GM21723 (cell line): Measurements from ENCODE around the gene LZTR1.

Experiments used
- ATAC-seq: cut with Tn5 transposase; IDR thresholded peaks from one replicate; pipeline ENCODE4 v1.9.1; 2021; ENCODE audit warnings: mild to moderate bottlenecking, moderate library complexity; ENCODE audit not compliant: unreplicated experiment

LZTR1 gene

DNA sequence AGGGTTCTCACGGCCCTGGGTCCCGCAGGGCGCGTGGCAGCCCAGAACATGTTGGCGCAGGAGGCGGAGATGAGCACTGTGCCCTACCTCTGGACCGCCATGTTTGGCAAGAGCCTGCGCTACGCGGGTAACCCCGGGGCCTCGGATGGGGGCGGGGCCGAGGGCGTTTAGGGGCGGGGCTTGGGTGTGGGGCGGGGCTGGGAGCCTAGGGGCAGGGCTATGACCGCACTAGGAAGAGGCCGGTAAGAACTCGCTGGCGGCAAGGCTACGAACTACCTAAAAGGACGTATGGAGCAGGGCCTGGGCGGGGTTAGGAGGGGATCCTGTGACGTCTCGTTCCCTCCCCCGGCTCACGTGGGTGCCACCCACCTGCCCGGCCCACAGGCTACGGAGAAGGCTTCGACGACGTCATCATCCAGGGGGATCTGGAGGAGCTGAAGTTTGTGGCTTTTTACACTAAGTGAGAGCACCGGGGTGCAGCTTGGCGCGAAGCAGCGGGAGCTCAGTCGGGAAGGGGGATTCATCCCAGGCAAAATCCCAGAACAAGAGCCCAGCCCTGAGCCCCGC, 2.8 kb upstream of the LZTR1 start:
- ATAC-seq = no peak

DNA sequence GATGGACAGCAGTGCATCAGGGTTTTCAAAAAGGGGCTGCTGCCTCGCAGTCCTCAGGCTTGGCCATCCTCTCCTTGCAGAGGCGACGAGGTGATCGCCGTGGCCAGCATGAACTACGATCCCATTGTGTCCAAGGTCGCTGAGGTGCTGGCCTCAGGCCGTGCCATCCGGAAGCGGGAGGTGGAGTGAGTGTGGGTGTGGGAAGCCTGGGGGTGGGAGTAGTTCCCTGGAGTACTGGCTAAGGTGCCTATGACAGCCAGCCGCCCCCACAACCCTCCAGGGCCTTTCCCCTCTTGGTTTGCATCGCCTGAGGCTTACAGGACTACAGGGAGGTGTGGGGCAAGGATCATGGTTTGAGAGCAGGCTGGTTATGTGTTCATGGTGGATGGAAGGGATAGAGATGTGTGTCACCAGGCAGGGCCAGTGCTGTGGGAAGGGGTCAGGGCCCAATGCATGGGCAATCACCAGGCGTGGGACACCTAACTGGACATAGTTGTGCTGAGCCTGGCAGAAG, 2.1 kb upstream of the LZTR1 start:
- ATAC-seq = no peak

DNA sequence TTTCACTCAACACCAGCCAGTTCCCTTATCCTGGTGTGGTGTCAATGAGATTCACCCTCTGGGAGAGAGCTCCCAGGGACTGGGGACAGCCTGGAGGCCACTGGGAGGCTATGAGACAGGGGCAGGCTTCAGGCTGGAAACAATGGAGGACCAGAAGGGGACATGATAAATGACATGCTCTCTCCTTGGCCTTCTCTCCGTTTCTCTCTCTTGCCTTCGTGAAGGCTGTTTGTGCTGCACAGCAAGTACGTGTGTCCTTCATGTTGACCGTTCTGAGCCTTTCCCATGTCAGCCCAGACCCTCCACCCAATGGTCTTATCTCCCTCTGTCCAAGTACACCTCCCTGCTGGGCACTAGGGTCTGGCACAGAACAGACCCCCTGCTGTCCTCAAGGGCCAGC, 1.6 kb upstream of the LZTR1 start:
- no peak for ATAC-seq

DNA sequence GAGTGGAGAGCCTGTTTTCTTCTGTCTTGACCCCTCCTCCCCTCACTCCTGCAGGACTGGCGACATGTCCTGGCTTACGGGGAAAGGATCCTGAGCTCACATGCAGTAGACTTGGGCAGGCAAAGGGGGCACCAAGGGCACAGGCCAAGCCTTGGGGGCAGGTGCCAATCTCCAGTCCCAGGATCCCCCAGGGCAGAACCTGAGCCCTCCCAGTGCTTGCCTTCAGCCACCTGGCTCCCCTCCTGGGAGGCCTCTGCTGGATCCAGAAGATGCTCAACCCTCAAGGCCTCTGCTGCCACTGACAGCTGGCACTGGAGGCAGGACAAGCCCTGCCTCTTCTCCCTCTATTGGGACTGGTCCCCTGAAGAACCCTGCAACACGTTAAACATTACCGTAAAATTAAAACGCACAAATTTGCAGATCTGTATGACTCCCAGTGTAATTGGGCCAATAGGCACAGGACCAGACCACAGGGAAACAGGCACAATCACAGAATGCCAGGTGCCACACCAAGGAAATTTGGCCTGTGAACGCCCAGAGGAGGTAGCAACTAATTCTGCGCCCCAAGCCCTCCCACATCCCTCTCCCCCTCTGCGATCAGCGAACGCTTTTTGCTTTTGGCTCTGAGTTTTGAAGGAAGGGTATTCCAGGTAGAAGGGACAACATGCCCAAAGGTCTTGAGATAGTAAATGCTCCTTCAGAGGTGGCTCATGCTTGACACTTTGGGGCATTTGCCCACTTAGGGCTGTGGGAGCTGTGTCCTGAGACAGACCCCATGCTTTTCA, 967 bp upstream of the LZTR1 start:
- ATAC-seq = no peak

DNA sequence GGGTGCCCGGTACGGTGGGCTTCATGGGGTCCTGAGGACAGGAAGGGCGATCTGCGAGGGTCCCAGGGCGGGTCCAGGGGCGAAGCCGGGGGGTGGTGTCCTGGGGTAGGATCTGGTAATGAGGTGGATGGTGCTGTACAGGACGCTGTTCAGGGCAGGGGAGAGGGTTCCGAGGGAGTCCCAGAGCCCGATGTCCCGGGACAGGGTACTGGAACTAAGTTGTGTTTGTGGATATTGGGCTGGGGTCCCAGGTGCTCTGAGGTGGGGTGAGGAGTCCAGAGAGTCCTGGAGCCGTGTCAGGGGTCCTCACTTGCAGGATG, 426 bp downstream of the LZTR1 start:
- no peak for ATAC-seq

DNA sequence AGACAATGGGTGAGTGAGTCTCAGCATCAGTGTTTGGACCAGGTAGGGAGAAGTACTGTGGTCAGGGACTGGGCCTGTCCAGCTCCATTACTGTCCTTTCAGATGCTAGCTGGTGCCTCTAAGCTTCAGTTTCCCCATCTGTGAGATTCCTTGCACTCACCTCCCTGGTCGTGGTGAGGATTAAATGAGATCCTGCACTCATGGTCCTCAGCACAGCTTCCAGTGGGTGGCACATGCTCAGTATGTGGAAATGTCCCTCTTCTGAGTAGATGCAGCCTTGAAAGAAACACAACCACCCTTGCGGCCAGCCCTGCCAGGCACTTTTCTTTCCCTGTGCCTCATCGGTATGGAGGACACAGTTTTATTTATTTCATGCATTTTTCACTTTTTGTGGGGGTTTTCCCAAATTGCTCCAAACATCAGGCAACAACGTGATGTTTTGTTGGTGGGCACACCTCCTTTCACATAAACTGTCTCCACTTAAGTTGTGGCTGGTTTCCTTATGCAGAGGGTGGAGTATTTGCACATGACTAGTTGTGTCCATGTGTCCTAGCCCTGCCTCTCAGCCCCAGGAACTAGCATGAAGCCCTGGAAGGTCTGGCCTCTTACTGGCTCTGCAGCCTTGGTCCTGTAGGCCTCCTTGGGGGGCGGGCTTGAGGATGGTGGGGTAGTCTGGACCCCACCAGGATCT, 1.1 kb downstream of the LZTR1 start:
- ATAC-seq = no peak

DNA sequence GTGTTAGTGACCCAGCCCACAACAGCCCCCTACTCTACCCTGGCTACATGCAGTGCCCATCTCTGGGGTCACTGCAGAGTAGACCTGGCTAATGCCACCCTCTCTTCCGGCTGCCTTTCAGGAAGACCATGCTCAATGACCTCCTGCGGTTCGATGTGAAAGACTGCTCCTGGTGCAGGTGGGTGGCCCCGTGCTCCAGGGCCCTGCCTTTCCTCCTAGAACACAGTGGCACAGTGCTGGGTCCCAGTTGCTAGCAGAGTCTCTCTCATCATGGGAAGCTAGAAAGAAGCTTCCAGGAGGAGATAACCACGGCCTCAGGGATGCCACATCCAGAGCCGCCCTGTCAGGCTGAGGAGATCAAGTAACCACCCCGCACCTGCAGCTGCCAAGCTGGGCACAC, 3.6 kb downstream of the LZTR1 start:
- no peak for ATAC-seq

DNA sequence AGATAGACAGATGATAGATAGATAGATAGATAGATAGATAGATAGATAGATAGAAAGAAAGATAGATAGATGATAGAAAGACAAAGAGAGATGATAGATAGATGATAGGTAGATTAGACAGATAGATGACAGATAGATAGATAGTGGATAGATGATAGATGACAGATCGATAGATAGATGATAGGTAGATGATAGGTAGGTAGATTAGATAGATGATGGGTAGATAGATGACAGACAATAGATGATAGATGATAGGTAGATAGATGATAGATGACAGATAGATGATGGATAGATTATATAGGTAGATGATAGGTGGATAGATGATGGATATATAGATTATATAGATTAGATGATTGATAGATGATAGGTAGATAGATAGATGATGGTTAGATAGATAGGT, 4.3 kb downstream of the LZTR1 start:
- ATAC-seq = no peak

DNA sequence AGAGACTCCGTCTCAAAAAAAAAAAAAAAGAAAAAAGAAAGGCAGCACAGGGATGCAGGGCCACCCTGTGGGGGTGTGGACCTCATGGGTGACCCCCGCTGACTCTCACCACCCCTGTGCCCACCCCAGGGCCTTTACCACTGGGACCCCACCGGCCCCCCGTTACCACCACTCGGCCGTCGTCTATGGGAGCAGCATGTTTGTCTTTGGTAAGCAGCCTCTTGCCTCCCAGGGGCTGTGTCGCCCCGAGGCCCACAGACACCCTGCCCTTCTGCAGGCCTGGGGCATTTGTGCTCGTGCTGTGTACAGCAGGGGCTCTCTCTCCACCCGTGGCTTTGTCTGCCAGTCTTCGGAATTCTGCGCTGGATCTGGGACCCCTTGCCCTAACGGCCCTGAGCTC, 5.3 kb downstream of the LZTR1 start:
- ATAC-seq = no peak

DNA sequence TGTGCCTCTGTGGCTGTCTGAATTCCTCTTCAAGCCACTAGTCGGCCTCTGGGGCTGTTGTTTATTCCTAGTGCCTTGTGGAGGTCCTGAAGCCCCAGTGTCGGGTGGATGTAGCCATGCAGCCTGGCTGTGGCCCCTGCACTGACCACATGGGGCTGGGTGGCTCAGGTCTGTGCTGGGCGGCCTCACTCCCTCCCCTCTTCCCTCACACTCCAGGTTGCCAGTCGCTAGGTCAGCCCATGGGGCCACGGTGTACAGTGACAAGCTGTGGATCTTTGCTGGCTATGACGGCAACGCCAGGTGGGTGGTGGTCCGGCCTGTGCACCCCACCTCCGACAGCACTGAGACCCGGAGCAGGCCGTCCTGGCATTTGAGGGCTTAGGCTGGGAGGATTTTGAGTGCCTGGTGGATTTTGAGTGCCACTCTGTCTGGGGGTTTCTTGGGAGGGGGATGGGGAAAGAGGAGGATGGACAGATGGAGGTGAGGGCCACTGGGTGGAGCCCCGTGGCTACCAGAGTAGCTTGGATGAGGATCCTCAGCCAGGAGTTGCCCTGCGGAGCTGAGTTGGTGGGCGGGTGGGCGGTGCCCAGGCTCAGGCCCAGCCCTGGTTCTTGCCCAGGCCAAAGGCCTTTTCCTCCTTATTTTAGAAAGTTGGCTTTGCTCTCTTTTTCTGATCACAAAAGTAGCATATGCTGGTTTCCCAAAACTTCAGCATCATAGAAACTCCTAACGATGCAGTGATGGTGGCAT, 6.7 kb downstream of the LZTR1 start:
- no peak for ATAC-seq

DNA sequence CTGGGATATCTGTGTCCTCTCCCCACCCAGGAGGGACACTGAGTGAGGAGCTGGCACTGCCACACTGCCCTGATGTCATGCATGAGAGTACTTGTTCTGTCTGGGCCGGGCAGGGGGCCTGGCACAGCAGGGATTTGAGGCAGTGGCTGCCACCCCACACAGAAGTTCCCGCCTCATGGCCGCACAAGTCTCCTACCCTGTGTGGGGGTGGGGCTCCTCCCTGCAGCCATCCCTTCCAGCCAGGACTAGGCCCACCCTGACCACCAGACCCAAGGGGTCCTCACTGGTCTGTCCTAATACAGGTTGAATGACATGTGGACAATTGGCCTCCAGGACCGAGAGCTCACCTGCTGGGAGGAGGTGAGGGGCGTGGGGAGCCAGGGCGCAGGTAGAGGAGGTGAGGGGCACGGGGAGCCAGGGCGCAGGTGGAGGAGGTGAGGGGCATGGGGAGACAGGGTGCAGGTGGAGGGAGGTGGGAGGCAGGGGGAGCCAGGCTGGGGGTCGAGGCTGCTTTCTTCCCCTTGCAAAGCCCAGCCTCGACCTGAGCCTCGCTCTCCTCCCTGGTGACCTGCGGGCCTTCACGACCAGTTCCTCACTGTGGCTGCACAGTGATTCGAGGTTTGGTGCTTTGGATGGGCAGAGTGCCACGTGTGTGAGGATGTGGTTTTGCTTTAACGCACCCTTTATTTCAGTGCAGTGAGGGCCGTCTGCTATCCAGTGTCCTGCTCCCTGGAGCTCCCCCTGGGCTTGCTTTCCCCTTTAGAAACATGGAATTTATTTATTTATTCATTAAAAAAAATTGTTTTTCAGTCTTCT, 7.4 kb downstream of the LZTR1 start:
- no peak for ATAC-seq

DNA sequence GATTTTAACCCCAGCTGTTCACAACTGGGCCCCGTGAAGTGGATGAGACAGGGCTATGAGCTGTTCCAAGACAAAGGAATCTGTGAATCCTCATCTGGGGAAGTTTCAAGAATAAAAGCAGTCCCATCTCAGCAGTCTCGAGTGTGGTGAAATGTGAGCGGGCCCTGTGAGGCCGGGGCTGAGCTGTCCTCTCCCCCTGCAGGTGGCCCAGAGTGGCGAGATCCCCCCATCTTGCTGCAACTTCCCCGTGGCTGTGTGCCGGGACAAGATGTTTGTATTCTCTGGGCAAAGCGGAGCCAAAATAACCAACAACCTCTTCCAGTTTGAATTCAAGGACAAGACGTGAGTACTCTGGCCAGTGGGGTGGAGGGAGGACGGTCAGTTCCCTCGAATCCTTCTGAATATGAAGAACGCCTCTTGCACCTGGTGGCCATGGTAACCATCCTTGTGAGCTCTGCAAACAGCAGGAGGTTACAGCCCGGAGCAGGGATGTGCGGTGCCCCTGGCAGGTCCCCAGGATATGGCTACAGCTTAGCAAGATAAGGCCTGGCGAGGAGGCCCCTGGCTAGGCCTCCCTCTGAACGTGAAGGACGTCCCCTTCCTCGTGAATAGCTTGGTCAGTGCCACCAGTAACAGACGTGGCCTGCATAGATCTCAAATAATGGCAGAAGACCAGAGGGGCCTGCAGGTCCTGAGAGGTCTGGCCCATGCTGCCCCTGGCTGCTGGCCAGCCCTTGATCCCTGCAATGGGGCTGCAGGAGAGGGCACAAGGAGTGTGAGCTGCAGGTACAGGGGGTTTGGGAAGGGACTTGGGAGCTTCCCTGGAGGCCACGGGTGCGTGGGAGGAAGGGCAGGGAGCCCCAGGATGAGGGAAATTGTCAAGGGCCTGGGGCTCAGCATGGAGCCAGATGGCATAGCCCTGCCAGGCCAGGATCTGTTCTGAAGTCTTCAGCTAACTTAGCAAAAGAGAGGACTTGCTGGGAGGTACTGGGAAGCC, 8.4 kb downstream of the LZTR1 start:
- no peak for ATAC-seq

DNA sequence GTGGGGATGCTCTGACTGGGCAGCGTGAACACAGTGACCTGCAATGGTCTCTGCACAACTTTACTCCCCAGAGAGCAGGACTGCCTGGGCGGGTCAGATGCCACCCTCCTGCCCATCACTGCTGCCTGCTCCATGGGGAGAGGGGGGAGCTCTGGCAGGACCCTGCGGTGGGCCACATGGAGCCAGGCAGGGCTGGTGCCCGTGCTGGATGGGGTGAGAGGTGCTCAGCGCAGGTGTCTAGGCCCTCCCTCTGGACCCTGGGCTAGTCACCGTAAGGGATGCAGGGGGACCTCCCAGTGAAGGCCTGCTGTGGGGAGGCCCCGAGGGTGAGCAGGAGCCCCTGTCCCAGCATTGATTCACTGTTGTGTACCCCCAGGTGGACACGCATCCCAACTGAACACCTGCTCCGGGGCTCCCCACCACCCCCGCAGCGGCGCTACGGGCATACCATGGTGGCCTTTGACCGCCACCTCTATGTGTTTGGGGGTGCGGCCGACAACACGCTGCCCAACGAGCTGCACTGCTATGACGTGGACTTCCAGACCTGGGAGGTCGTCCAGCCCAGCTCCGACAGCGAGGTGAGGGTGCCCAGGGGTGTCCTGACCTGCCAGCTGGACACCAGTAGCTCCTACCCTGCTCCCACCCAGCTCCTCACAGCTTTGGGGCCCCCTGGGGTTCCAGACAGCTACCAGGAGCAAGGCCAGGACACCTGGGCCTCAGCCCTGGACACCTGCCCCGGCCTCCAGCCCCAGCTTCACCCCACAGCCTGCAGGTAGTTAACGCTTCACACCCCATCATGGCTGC, 9.4 kb downstream of the LZTR1 start:
- ATAC-seq = no peak

DNA sequence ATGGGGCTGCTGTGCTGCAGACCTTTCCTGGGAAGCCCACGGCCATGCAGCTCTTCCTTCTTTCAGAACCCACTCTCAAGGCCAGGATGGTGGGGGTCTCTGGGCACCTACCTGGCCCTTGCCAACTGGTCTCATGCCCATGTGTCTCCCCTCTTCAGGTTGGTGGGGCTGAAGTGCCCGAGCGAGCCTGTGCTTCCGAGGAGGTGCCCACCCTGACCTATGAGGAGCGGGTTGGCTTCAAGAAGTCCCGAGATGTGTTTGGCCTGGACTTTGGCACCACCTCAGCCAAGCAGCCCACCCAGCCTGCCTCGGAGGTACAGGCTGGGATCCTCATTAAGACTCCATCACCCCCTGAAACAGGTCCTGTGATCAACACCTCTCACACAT, 10.0 kb downstream of the LZTR1 start:
- ATAC-seq = no peak

DNA sequence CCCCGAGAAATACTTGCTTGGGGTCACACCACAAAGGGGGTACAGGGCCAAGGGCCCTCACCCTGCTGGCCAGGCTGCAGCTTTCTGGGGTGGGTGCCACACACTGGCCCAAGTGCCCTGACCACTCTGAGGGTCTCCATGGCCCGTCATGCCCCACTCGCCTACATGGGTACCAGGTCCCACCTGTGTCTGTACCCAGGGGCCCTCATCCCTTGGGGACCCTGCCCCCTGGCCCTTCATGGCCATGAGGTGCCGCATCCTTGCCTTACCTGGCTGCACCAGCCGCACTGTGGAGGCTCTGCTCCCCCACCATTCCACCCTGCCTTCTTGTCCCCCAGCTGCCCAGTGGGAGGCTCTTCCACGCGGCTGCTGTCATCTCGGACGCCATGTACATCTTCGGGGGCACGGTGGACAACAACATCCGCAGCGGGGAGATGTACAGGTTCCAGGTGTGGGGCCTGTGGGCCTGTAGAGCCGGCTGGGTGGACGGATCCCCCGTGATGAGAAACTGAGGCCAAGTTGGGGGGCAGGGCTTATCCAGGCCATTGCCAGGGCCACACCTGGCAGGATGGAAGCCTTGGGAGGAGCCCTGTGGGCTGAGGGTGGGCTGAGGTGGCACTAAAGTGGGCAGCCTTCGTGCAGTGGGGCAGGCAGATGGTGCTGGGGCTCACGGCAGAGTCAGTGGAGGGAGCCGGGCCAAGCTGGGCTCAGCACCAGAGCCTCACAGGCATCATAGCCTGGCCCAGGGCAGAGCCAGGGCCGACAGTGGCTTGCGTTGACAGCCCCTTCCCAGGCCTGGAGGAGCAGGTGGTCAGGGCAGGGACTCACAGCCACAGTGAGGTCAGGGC, 10.6 kb downstream of the LZTR1 start:
- ATAC-seq = no peak

DNA sequence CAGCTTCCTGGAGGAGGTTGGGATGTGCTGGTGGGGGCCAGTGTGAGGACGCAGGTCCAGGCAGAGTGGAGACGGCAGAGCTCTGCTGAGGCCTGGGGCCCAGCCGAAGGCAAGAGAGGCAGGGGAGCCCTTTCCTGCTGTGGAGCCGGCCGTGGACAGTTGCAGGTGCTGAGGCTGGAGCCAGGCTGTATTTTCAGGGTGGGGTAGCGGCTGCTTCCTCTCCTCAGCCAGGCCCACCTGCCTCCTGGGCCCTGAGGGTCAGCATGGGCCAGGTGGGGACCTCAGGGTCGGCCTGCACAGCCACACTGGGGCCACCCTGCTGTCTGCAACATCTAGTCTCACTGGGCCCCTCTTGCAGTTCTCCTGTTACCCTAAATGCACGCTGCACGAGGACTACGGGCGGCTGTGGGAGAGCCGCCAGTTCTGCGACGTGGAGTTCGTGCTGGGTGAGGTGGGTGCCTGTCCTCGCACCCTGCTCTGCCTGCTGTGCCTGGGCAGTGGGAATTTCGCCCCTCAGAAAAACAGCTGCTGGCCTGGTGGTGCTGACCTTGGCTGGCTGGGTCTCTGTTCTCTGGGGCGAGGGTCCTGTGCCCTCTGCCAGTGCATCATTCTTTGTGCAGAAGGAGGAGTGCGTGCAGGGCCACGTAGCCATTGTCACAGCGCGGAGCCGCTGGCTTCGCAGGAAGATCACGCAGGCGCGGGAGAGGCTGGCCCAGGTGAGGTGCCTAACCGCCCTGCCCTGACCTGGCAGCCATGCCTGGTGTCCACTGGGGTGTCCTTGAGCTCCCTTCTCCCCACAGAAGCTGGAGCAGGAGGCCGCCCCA, 11.4 kb downstream of the LZTR1 start:
- ATAC-seq = no peak
